ENCODE measurements around the gene NRG3.
"Not testable (repeated sequence)": the region's sequence is repeated elsewhere in the genome, so short reads cannot be mapped to it uniquely, and the experiment has no call there.

NRG3 gene

GRCh38 chr10:82943142-82943541 lies 1068.1 kb downstream of the NRG3 start:
- in situ Hi-C loops (cut with MboI; ENCODE audit: low sequenced_read_pairs) = no loop called here

DNA sequence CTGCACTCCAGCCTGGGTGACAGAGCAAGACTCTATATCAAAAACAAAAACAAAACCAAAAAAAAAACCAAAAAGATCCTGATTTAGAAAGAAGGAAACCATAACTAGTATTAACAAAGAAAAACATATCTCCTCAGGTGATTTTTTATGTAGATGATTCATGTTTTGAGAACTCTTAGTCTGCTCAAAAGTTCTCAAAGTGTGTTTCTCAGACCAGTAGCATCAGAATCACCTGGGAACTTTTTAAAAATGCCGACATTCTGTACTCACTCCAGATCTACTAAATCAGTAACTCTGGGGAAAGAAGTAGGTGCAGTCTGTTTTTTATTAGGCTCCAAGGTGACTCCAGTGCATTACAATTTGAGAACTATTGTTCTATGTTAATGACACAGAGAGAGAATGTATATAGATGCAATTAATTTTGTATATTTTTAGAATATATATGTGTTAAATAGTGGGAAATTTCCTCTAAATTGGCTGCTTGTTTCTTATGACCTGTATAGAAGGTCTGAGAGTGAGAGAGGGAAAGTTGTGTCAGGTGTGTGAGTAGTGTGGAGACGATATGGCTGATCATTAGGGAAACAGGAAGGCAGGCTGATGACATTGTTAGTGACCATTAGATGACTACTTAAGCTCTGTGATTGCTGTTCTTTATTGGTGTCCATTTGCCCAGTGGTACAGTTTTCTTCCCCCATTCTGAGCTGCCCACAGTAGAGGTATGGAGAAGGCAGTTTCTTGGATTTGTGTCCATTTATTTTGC lies 1075.0 kb downstream of the NRG3 start:
- in situ Hi-C loops (cut with MboI; ENCODE audit: low sequenced_read_pairs) = no loop called here

- in situ Hi-C loops (cut with MboI; ENCODE audit: low sequenced_read_pairs) = no loop called here
Observed at GRCh38 chr10:82953331-82953730, 1078.3 kb downstream of the NRG3 start.

GRCh38 chr10:82953909-82954308 lies 1078.9 kb downstream of the NRG3 start:
- in situ Hi-C loops (cut with MboI; ENCODE audit: low sequenced_read_pairs) = no loop called here

GRCh38 chr10:82960421-82961060 lies 1085.5 kb downstream of the NRG3 start:
- in situ Hi-C loops (cut with MboI; ENCODE audit: low sequenced_read_pairs) = not testable (repeated sequence)

GRCh38 chr10:82961864-82962263 lies 1086.9 kb downstream of the NRG3 start:
- in situ Hi-C loops (cut with MboI; ENCODE audit: low sequenced_read_pairs) = no loop called here

- in situ Hi-C loops (cut with MboI; ENCODE audit: low sequenced_read_pairs) = no loop called here
Observed at GRCh38 chr10:82966130-82966529, 1091.1 kb downstream of the NRG3 start.

DNA sequence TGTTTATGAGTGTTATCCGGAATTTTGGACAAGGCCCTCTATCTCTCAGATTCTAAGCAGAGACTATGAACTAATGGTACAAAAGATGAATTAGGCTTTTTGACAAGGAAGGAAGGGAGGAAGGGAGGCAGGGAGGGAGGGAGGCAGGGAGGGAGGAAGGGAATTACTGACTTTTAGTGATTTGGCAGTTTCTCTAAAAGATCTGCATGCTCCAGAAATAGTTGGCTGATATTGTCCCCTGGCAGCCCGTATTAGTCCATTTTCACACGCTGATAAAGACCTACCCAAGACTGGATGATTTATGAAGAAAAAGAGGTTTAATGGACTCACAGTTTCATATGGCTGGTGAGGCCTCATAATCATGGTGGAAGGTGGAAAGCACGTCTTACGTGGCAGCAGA lies 1093.5 kb downstream of the NRG3 start:
- in situ Hi-C loops (cut with MboI; ENCODE audit: low sequenced_read_pairs) = no loop called here

DNA sequence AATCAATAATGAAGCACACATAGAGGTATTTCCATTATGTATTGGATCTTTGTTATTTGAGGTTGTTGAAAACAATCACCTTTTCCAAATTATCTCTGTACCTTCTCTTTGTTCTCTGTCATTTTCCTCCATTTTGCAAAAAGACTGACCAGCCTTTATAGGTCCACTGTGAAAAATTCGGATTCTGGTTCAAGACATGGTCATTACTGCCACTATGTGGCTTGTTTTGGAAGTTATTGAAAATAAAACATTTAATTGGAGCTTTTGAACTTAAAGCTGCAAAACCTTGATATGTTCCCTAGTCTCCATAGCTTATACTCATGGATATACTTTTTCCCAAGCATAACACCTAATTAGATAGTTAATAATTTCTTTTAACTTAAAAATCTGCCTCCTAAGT lies 1094.4 kb downstream of the NRG3 start:
- in situ Hi-C loops (cut with MboI; ENCODE audit: low sequenced_read_pairs) = no loop called here

- in situ Hi-C loops (cut with MboI; ENCODE audit: low sequenced_read_pairs) = no loop called here
Observed at GRCh38 chr10:82980321-82980720, 1105.3 kb downstream of the NRG3 start.

GRCh38 chr10:82981137-82981723 lies 1106.2 kb downstream of the NRG3 start:
- in situ Hi-C loops (cut with MboI; ENCODE audit: low sequenced_read_pairs) = no loop called here

- in situ Hi-C loops (cut with MboI; ENCODE audit: low sequenced_read_pairs) = no loop called here
Observed at GRCh38 chr10:82982110-82982608, 1107.2 kb downstream of the NRG3 start.

- in situ Hi-C loops (cut with MboI; ENCODE audit: low sequenced_read_pairs) = no loop called here
Observed at GRCh38 chr10:82986216-82986615, 1111.2 kb downstream of the NRG3 start.

GRCh38 chr10:83006479-83006878 lies 1131.5 kb downstream of the NRG3 start:
- in situ Hi-C loops (cut with MboI; ENCODE audit: low sequenced_read_pairs) = not testable (repeated sequence)

DNA sequence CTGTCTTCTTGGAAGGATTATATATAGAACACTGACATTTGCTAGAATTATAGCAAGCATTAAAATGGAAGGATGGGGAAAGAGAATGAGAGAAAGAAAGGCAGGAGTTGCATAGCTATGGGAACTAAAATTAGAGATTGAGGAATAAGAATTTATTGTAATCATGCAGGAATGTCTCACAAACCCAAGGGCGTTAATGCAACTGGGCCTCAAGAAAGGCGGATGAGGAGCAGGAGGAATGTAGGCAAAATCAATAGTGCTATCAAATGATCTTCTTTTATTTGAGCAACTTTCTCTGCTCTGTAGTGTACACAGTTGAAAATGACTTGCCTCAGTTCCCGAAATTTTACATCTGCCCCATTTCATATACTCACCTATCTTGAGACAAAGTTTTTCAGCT lies 1132.5 kb downstream of the NRG3 start:
- in situ Hi-C loops (cut with MboI; ENCODE audit: low sequenced_read_pairs) = no loop called here

DNA sequence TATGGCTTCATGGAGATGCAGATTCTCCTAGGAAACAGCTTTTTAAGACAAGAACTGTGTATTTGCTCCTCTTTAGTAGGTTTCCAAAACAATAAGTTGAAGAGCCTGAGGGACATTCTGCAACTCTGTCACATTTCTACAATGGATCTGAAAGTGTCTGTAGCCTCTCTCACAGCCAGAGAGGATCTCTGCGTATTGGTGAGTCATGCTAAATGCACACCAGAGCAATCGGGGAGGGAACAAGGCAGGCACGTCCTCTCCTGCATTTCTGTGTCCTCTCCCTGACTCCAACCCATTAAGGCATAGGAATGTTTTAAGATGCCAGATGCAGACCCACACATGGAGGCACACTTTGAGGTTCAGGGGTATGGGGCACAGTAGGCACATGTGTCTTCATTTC lies 1137.9 kb downstream of the NRG3 start:
- in situ Hi-C loops (cut with MboI; ENCODE audit: low sequenced_read_pairs) = no loop called here

DNA sequence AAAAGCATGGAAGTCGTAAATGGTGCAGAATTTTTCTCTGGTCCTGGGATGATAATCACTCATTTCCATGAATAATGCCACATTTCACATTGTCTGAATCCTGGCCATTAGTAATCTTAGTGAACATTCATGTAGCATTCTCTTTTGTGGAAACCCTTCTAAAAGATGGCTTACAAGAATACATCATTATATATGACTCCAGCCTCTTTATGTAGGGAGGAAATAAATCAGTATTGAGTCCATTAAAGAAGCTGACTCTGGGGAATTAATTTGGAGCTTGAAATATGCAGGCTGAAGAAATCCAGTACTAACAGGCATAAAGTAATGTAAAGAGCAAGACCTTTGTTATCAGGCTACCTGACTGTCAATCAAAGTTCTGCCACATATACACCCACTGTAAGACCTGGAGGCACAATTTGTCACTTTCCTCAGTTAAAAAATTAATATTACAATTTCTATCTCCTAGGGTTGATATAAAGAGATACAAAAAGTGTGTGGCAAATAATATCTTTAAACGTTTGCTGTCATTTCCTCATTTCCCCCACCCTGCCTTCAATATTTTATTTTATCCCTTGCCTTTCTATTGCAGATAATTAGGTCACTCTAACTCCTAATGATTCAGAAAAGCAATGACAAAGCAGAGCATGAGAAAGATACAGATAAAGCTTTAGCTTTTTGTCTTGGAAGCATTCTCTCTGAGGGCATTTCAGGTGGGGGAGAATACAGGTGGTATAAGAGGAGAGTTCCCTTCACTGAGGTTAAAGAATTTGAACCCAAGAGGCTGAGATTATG lies 1142.3 kb downstream of the NRG3 start:
- in situ Hi-C loops (cut with MboI; ENCODE audit: low sequenced_read_pairs) = no loop called here

DNA sequence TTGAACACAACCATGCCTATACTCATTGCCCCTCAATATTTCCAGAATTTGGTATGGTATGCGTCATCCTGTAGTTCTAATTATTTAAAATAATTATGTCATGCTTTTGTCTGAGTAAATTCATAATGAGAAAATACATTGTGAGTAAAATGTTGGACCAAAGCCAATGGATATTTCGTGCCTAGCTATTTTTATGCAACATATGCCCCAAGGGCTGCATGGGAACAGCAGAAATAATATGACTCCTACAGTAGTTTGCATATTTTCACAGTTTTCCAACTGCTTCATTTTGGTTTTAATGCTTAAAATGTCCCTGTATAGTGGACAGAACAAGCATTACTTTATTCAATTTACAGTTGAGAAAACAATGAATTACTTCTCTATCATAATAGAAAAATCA lies 1148.7 kb downstream of the NRG3 start:
- in situ Hi-C loops (cut with MboI; ENCODE audit: low sequenced_read_pairs) = no loop called here

Data from HL-60/S4 treated with retinoic acid at 250 ng/mL for 4 days and 3 days (cell line).